Right hindlimb (tissue), 1 donor: ENCODE measurements around the gene UBE2R2.
"Not testable (repeated sequence)": the region's sequence is repeated elsewhere in the genome, so short reads cannot be mapped to it uniquely, and the experiment has no call there.

Source experiments
- DNase-seq: peaks from one replicate; pipeline ENCODE4 v3.0.0-alpha.2; 2018

UBE2R2 gene

DNA sequence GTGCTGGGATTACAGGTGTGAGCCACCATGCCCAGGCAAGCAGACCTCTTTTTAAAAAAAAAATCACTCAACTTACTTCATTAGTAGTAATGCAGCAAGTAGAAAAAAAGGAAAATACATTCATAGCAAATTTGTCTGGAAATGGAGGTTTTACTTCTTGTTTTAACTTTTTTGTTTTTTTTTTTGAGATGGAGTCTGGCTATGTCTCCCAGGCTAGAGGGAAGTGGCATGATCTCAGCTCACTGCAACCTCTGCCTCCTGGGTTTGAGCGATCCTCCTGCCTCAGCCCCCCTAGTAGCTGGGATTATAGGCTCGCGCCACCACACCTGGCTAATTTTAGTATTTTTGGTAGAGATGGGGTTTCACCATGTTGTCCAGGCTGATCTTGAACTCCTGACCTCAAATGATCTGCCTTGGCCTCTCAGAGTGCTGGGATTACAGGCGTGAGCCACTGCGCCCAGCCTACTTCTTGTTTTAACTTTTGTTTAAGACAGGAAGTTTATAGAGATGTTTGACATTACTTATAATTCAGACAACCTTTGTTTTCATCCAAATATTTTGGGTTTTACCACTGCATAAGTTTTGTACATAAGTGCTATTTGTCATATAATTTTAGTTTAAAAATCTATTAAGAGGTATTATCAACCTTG is 26.5 kb downstream of the UBE2R2 start:
- DNase-seq: no peak

DNA sequence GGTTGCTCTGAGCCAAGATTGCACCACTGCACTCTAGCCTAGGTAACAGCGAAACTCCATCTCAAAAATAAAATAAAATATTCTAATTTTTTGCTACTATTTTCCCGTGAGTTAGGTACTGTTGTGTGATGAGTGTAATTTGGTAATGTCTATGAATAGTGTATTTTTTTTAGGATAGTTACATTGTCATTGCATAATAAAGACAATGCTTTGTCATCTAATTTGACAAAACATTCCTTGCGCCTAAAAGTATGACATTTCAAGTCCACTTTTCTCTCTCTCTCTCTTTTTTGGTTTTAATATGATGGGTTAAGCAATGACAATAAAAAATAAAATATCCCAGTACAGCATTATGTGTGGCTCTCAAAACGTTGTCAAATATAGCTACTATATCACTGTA is 29.3 kb downstream of the UBE2R2 start:
- DNase-seq: no peak

DNA sequence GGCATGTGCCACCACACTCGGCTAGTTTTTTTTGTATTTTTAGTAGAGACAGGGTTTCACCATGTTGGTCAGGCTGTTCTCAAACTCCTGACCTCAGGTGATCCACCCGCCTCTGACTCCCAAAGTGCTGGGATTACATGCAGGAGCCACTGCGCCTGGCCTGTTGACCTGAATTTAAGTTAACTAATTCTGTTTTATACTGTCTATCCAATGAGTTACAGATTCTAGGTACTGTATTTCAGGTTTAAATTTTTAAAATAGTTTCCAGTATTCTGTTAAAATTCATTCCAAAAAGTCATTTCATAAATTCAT is 30.9 kb downstream of the UBE2R2 start:
- not testable (repeated sequence) for DNase-seq

DNA sequence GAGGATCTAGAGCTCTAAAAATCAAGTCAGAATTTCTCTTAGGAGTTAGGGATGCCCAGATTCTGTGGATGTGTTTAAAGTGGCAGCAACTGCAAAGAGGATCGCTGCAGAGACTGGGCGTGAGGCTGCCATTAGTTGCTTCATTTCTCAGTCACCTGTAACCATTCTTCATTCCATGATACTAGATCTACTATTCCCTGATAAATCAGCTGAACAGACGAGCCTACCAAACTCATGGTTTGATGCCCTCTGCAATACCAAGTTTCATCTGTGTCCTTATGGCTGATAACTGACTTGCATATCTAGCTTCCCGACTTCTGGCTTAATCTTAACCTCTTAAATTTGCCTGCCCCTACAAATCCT is 33.3 kb downstream of the UBE2R2 start:
- no peak for DNase-seq

DNA sequence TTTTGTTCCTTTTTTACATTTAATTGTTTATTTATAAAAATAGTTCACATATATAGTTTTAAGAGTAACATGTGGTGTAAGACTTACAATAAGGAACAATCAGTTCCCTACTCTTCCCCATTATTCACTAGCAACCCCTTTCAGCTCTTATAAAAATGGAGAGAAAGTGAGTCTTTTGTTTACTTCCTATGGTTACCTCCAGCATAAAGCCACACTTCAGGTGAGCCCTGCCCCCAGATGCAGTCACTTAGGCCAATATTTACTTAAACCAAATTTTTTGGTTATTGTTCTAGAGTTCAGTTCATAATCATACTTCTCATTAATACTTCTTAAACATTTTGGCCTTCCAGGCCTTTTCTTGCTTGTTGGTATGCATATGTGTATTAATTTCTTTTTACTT is 33.7 kb downstream of the UBE2R2 start:
- DNase-seq: no peak

DNA sequence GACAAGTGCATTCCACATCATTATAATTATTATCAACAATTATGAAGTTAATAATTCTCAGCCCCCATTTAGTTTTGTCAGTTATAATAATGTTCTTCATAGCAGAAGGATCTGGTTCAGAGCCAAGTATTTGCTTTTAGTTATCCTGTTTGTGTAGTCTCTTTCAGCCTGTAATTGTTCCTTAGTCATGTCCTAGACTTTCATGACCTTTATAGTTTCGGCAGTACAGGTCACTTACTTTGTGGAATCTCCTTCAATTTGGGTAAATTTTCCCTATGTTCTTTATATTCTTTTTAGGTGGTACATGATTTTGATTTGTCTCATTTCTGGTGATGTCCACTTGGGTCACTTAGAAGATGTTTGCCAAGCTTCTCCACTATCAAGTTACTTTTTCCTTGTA is 34.3 kb downstream of the UBE2R2 start:
- no peak for DNase-seq

DNA sequence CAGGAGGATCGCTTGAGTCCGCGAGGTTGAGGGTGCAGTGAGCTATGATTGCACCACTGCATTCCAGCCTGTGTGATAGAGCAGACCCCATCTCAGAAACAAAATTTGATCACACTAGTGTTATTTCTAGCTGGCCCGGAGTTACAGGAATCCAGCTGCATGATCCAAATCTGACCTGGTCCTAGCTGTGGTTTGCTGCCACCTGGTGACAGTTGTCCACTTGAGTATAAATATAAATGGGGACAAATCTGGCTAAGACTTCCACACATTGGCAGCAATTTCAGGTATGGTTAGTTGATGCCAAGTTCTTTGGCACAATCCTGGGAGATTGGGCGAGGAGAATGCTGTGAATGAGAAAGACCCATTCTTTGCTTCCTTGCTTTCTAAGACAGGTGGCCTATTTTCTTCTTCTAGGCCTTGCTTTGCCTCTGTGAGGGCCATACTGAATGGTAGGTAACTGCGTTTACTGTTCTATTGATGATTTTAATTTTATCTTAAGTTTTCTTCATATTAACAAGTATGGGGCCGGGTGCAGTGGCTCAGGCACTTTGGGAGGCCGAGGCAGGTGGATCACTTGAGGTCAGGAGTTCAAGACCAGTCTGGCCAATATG is 35.4 kb downstream of the UBE2R2 start:
- peak; percentile 52 for DNase-seq

DNA sequence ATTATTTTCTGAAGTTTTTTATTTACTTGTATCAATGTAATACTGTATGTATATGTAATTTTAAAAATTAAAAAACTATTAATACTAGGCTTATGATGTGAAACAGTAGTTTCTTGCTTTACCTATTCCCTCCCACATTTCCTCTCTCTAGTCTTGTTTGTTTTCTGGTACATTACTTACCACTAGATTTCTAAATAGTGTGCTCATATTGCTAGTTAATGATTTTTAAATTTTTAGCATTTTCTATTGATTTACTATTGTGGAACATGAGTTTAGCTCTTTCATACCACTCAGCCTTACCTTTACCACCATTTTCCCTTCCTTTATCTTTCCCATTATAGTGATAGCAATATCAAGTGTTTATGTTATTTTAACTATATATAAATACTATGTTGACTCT is 39.3 kb downstream of the UBE2R2 start:
- no peak for DNase-seq

DNA sequence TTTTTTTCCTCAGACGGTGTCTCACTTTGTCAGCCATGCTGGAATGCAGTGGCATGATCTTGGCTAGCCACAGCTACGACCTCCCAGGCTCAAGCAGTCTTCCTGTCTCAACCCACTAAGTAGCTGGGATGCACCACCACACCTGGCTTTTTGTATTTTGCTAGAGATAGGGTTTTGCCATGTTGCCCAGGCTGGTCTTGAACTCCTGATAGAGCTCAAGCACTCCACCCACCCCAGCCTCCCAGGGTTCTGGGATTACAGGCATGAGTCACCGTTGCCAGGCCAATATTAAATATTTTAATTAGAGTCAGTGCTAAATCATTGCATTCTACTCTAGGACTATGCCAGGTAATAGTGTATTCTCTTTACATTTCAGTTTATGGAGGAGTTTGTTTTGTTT is 41.5 kb downstream of the UBE2R2 start:
- DNase-seq: no peak

DNA sequence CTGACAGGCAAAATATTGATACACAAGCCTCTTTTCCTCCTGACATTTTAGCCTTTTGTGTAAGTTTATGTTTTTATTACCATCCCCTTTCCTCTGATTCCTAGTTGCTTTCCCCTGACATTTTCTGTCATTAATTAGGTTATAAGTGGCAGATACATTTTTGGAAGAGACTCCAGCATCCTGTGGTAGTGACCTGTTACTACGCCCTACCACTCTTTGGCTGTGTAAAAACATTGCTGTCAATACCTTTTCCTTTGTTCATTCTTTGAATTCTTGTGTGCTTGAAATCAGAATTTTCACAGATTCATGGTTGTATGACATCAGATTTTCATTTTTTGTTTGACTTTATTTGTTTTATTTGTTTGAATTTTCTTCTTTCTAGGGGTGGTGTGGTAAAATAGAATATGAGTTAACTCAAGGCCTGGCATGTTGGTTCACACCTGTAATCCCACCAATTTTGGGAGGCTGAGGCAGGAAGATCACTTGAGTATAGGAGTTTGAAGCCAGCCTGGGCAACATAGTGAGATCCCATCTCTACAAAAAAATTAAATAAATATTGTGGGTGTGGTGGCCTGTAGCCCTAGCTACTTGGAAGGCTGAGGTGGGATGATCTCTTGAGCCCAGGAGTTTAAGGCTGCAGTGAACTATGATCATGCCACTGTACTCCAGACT is 43.4 kb downstream of the UBE2R2 start:
- DNase-seq: no peak

DNA sequence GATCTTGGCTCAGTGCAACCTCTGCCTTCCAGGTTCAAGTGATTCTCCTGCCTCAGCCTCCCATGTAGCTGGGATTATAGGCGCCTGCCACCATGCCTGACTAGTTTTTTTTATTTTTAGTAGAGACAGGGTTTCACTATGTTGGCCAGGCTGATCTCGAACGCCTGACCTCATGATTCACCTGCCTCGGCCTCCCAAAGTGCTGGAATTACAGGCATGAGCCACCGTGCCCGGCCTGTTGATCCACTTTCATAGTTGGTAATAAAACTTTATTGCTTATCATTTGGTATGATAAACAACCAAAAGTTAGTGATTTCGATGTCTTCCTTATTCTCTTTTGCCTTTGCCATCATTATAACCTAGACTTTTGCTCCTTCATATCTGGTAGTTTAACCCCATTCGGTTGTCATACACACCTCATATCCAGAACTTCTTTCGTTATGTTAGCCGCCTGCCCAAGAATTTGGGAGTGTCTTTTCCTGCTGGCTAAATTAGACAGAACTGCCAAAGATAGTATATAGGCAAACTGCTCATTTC is 45.0 kb downstream of the UBE2R2 start:
- no peak for DNase-seq

DNA sequence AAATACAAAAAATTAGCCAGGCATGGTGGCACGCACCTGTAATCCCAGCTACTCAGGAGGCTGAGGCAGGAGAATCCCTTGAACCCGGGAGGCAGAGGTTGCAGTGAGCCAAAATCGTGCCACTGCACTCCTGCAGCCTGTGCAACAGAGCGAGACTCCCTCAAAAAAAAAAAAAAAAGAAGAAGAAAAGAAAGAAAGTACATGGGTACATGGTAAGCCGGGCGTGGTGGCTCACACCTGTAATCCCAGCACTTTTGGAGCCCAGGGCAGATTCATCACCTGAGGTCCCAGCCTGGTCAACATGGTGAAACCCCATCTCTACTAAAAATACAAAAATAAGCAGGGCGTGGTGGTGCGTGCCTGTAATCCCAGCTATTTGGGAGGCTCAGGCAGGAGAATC is 46.1 kb downstream of the UBE2R2 start:
- not testable (repeated sequence) for DNase-seq

DNA sequence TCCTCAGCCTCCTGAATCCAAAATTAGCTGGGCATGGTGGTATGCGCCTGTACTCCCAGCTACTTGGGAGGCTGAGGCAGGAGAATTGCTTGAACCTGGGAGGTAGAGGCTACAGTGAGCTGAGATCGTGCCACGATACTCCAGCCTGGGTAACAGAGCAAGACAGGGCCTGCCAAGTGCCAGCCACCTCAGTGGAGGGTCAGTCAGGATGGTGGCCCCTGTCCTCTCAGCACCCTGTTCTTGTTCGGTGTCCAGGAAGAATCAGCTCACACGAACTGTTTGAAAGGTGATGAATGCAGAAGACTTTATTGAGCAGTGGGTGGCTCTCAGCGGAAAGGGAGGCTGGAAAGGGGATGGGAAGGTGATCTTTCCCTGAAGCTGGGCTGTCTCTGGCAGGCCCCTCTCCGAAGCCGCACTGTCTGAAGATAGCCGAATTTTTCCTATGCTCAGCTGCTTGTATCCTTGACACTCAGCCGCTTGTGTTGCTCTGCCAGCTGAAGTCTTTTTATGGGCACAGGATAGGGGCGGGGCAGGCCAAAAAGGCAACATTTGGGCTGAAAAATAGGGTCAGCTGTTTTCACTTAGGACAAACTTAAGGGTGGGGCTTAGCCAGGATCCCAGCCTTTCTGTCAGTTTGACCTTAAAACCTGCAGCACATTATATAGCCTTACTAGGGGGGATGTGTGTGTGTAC is 50.9 kb downstream of the UBE2R2 start:
- DNase-seq: peak; percentile 63

DNA sequence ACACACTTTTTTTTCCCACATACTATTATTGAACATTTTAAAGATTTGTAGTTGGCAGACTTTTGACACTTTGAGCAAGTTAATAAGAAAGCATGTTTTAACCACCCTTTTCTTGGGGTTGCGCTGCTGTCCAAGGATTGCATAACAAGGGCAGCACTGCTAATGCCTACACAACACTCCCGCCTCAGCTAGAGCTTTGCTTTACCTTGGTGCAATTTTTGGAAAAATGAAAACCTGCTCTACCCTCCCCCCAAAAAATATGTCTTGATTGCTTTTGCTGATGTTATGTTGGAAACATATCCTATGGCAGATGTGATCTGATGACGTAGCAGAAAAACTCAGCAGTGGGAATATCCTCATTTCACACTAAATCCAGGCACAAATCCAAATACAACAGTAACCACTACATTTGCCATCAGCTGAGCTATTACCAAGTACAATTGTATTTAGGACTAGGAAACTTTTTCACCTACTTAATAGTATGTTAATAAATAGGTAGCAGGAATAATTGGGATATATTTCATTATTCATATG is 51.5 kb downstream of the UBE2R2 start:
- DNase-seq: peak; percentile 39

DNA sequence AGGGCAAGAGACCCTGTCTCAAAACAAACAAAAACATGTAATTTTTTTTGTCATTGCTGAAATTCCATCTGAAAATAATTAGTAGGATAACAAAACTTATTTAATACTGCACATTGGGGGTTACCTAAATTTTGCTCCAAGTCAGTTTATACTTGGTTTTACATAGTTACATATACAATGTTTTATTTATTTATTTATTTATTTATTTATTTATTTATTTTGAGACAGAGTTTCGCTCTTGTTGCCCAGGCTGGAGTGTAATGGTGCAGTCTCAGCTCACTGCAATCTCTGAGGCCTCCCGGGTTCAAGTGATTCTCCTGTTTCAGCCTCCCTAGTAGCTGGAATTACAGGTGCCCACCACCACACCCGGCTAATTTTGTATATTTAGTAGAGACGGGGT is 52.3 kb downstream of the UBE2R2 start:
- DNase-seq: not testable (repeated sequence)

DNA sequence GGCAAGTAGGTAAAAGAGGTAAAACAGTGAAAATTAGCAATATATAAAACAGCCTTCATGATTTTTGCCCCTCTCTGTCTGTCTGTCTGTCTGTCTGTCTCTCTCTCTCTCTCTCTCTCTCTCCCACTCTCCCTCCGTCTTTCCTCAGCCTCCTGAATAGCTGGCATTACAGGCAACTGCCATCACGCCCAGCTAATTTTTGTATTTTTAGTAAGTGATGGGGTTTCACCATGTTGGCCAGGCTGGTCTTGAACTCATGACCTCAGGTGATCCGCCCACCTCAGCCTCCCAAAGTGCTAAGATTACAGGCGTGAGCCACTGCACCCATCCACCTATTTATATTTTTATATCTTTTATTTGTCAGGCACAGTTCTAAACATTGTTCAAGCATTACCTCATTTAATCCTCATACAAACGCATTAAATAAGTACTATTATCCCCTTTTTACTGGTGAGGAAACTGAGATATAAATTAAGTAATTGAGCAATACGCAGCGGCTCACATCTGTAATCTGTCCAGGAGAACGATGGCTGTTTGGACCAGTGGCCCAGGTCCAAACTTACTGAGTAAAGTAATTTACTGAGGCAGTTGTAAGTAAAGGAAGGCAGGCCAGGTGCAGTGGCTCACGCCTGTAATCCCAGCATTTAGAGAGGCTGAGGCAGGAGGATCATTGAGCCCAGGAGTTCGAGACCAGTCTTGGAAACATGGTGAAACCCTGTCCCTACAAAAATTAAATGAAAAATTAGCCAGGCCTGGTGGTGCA is 60.9 kb downstream of the UBE2R2 start:
- DNase-seq: no peak

DNA sequence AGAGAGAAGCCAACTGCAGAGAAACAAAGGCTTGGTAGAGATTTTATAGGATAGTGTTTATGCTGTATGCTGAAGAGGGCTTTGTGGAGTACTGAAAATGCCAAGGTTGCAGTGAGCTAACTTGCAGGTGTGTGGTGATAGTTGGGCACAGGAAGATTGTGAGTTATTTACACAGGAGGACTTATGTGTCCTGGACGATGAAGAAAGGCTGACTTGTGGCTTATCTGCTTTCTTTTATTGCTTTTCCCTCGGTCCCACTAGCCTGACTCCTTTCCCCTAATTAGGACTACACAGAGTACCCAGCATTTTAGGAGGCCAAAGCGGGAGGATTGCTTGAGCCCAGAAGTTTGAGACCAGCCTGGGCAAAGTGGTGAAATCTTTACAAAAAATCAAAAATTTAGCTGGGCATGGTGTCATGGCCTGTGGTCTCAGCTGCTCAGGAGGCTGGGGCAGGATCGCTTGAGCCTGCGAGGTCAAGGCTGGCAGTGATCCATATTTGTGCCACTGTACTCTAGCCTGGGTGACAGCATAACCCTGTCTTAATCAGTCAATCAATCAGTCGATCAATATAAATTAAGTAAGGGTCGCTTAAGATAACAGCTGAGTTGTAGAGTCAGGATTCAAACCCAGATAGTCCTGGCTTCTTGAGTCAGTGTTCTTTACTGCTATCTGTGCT is 61.9 kb downstream of the UBE2R2 start:
- no peak for DNase-seq

DNA sequence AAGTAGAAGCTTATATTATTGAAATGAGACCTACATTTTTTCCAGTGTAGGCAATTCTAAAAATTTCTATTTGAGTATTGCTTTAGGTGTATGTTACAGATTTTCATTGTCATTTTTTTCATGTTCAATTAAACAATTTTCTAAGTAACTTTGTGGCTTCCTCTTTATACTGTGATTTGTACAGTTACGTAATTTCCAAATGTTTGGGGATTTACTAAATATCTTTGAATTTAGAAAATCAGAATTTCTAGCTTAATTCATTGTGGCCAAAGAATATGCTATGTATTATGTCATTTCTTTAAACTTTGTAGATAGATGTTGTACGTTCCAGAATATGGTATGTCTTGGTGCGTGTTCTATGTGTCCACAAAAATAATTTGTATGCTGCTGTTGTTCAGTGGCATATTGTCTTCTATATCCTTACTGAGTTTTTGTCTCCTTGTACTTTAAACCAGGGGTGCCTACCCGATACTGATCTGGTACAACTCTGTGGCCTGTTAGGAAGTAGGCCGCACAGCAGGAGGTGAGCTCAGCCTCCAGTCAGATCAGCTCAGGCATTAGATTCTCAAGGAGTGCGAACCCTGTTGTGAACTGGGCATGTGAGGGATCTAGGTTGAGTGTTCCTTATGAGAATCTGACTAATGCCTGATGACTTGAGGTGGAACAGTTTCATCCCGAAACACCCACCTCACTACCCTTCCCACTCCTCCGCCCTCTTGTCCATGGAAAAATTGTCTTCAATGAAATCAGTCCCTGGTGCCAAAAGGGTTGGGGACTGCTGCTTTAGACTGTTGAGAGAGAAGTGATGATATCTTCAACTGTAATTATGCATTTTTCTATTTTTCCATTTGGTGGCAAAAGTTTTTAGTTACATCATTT is 63.5 kb downstream of the UBE2R2 start:
- no peak for DNase-seq

DNA sequence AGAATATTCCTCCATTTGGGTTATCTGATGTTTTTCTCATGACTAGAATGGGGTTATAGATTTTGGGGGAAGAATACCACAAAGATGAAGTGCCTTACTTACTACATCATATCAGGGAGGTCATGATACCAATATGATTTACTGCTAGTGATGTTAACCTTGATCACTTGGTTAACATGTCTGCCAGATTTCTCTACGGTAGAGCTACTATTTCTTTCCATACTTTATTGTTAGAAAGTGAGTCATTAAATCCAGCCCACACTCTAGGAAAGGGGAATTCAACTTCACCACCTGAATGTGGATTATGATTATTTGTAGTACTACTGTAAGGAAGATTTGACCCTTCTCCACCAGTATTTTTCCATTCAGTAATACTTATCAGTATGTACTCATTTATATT is 64.7 kb downstream of the UBE2R2 start:
- no peak for DNase-seq

DNA sequence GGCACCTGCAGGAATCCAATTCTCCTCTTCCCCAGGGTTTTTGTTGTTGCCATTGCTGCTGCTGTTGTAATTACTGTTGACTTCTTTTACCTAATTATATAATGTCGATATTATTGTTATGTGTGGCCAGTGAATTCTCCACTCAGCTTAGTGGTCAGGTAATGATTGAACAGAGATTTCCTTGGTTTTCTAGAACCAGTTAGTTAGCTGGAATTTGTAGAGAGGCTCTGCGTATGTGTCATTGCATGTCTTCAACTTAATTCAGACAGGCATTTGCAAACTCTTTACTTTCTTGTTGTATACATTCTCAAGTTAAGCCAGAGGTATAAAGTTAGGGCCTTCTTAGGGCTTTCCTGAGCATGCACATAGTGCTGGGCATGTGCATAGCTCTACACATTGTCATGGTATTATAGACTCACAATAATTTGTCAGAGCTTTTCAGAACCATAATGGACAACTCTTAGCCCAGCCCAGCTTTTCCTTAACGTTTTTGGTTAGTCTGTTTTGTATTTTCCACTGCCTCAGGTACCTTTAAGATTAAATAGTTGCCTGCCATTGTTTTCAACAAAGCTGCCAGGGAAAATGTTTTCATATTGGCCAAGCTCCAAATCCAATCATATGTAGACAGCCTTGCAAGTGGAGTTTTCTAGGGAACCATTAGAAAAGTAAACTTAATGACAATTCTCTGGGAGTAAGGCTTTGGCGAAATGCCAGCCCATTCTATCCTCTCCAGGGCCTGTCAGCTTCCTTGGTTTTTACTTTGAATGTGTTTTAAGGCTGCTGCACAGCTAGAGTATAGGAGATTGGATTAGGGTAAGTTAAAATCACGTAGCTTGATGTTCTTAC is 68.1 kb downstream of the UBE2R2 start:
- peak; percentile 55 for DNase-seq
